ENCODE data around the gene ZNF710. TPM values are rescaled to one million over a fixed set of nuclear protein-coding genes. Genes with fewer than 3 reads are reported as not detected.

The ZNF710 gene
- total and polyA plus RNA-seq, 12 donors: 4.1 to 59.0 (median 15.5) TPM

DNA sequence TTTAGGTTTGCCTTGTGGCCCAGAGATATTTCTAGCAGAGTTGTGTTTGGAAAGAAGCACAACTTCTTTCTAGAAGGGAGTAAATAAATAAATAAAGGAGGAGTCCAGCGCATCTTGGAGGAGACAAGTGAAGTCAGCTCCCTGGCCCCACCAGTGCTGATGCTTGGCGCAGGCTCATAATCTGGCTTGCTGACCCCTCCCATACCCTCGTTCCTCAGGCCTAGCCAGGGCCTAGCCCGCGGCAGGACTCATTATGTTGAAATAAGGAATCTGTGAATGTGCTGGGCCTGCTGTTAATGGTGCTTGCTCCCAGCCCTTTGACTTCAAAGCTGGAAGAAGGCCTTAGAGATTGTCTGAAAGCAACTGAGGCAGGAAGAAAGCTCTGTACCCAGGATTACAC lies 3.1 kb downstream of the ZNF710 start:
- Histone ChIP-seq H3K36me3 (replicated peaks in 1 of 2) (no peaks in the 10 kb centered on the region), H3K4me1 (replicated peaks in 1 of 2) (peaks cover 25 to 36% of the 10 kb centered on the region in 2 donors), H3K4me3 (no peak overlapping the region), H3K9me3 (replicated peaks in 1 of 3) (no peaks in the 10 kb centered on the region), H3K27me3 (no peaks in the 10 kb centered on the region), H3K27ac (peak overlapping the region; percentile 40 to 96 (median 58))
- peak in 1 of 7 donors; percentile 33 for DNase-seq
- TF ChIP-seq POLR2A (IDR thresholded peaks at IDR 0.05) (no peak), CTCF (IDR thresholded peaks at IDR 0.05) (no peak)
- intact Hi-C loops (cut with DNase I): no loop called here
- 57 to 75% (median 67%) methylated on average over 5 of the region's 5 CpGs for WGBS, 4 donors

DNA sequence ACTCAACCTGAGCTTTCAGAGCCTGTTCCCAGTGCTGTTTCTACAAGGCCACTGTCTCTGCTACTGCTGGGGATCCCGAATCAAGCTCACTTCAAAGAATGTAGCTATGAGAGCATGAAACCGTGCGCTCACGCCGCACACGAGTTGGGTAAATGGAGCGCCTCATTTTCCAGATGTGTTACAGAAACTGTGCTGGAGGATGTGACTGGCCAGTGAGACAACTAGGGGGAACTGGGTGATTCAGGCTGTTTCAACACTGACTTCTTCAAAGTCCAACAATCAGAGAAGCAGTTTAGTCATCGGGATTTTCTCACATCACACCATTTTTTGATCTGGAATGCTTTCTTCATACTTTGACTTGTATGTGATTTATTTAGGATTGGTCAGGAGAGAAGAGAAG lies 3.5 kb downstream of the ZNF710 start:
- H3K27me3 ChIP-seq: no peaks in the 10 kb centered on the region
- peaks cover 21 to 32% of the 10 kb centered on the region in 2 donors for H3K4me1 ChIP-seq (replicated peaks in 1 of 2)
- H3K36me3 ChIP-seq (replicated peaks in 1 of 2): no peaks in the 10 kb centered on the region
- 45 to 72% (median 51%) methylated on average over 8 of the region's 8 CpGs for WGBS, 4 donors
- TF ChIP-seq POLR2A (IDR thresholded peaks at IDR 0.05): no peak
- TF ChIP-seq CTCF (IDR thresholded peaks at IDR 0.05): no peak
- H3K27ac ChIP-seq: peak overlapping the region in 4 of 5 donors; percentile 58 to 96 (median 66)
- H3K4me3 ChIP-seq: no peak overlapping the region
- H3K9me3 ChIP-seq (replicated peaks in 1 of 3): no peaks in the 10 kb centered on the region
- intact Hi-C loops (cut with DNase I): no loop called here
- peak in 6 of 7 donors; percentile 58 to 76 (median 70) for DNase-seq

DNA sequence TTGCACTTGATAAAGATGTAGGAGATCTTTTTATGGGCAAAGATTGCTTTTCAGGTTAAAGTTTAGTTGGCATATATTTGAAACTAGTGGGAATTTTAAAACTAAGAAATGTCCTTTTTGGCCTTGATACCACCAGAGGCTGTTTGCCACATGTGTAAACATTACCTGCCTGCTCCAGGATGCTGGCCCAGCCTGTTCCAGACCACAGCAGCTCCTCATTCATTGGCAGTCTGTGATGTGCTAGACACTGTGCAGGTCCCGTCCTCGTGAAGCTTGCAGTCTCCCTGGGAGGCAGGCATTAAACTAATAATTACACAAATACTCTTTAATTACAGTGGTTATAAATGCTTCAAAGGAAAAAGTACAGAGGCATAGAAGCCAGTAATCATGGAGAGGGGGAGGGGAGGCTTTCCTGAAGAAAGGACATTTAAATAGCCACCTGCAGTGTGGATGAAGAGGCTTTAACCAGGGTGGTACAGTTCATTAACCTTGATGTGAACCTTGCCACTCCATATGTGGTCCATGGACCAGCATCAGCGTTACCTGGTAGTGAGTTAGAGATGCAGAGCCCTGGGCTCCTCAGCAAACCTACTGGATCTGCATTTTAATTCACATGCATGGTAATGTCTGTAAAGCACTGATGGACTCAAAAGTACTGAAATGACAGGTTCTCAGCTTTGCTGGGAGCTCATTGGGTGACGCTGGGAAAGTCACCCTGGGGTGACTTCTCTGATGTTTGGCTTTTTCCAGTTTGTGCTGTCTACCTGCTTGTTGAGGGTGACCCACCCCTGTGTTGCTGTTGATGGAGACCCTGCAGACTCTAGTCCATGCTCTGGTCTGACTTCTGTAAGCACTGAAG lies 5.3 kb downstream of the ZNF710 start:
- intact Hi-C loops (cut with DNase I): no loop called here
- 80 to 90% (median 87%) methylated on average over 3 to 4 of the region's 4 CpGs for WGBS, 4 donors
- Histone ChIP-seq H3K4me3 (no peak overlapping the region), H3K27me3 (no peaks in the 10 kb centered on the region), H3K36me3 (replicated peaks in 1 of 2) (no peaks in the 10 kb centered on the region), H3K9me3 (replicated peaks in 1 of 3) (peaks cover 0 to under 1% (median 0%) of the 10 kb centered on the region in 3 donors), H3K4me1 (replicated peaks in 1 of 2) (peaks cover 12 to 19% of the 10 kb centered on the region in 2 donors), H3K27ac (peak overlapping the region in 1 of 5 donors; percentile 96)
- no peak for DNase-seq
- no peak for TF ChIP-seq POLR2A (IDR thresholded peaks at IDR 0.05)
- no peak for TF ChIP-seq CTCF (IDR thresholded peaks at IDR 0.05)

- H3K27ac ChIP-seq: no peak overlapping the region
- 70 to 82% (median 75%) methylated on average over 4 of the region's 4 CpGs for WGBS, 4 donors
- no peaks in the 10 kb centered on the region for H3K36me3 ChIP-seq (replicated peaks in 1 of 2)
- peaks cover 12 to 19% of the 10 kb centered on the region in 2 donors for H3K4me1 ChIP-seq (replicated peaks in 1 of 2)
- intact Hi-C loops (cut with DNase I): no loop called here
- H3K9me3 ChIP-seq (replicated peaks in 1 of 3): peaks cover 0 to 7% (median 0%) of the 10 kb centered on the region in 3 donors
- no peaks in the 10 kb centered on the region for H3K27me3 ChIP-seq
- H3K4me3 ChIP-seq: no peak overlapping the region
- TF ChIP-seq CTCF (IDR thresholded peaks at IDR 0.05): no peak
- no peak for TF ChIP-seq POLR2A (IDR thresholded peaks at IDR 0.05)
- DNase-seq: no peak
These were observed 5.9 kb downstream of the ZNF710 start for GRCh38 chr15:90007076-90007460.

Data from adrenal gland (tissue), 12 donors.